HG02610 (cell line): ENCODE results near the gene APEH.
A peak's percentile ranks its signal among the peaks of the same experiment; 100 is the strongest.

Experiments used
- ATAC-seq: cut with Tn5 transposase; IDR thresholded peaks from one replicate; pipeline ENCODE4 v1.9.1; 2021; ENCODE audit warnings: mild to moderate bottlenecking, moderate library complexity; ENCODE audit not compliant: unreplicated experiment

The APEH gene

DNA sequence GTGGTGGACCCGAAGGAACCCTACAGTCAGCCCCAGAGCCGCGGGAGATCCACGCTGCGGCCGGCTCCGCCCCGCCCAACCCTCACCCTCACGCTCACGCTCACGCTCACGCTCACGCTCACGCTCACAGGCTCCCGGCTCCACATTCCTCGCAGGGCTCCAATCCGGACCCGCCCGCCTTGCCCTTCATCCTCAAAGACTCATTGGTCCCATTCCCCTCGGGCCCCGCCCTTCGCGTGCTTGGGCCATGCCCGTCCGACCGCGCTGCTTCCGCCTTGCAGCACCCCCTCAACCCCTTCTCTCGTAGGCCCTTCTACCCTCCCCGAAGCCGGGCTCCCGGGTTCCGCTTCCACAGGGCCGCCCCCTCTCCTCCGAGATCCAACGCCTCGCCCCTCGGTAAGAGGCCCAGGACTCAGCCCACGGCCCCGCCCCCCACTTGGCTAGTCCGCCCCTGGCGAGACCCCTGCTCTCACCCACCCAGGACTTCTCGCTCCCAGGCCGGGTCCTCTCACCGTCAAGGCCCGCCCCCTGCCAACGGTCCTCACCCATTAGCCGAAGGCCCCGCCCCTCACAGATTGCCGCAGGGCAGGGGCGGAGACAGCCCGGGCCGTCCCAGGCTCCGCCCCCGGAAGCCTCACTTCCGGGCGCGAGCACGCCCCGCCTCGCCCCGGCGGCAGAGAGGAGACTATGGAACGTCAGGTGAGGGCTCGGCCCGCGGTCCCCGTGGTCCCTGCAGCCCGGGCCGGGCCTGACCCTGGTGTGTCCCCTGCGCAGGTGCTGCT lies at the start of gene APEH:
Gene APEH, plus strand, starts transcription at position 637 of the 782 bp plus-strand sequence. Its CDS starts 51 bp downstream, at position 688.
- ATAC-seq: peak; percentile 77

GRCh38 chr3:49625071-49625470 lies 49.1 kb upstream of the APEH start:
- no peak for ATAC-seq

GRCh38 chr3:49626101-49626581 lies 48.0 kb upstream of the APEH start:
- ATAC-seq: no peak

- no peak for ATAC-seq
Measured at GRCh38 chr3:49626796-49627195, 47.4 kb upstream of the APEH start.

DNA sequence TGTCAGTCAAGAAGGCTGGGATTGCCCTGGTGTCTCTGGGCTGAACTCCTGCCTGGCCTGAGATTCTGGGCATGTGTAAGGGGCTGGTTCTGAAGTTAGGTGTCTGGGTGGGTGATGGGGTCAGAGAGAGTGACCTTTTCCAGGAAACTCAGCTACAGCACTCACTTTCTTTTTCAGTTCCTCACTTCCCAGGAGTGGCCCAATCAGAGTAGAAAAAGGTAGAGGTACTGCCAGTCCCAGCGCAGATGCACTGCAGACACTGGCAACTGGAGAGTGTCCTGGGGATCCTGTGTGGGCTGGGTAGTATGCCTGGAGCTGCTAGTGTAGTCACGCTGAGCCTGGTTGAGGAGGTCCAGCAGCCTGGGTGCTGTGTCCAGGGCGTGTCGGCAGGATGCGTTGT lies 46.5 kb upstream of the APEH start:
- no peak for ATAC-seq

GRCh38 chr3:49628249-49628648 lies 45.9 kb upstream of the APEH start:
- no peak for ATAC-seq

DNA sequence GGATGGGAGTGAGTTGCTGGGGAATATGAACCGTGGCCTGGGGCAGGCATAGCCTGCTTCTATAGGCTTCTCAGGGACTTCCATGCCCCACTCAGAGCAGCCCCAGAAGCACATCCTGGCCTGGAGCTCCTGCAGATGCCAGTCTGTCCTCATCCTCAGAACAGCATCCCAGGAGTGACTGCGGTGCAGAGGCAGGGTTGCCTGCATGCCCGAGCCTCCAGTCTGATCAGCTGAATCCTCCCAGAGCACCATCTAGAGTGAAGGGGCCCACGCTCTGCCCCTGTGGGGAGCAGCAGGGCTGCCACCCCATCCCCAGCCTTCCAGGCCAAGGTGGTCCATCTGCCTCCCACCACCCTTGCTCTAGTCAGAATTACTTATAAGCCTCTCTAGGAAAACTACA lies 44.7 kb upstream of the APEH start:
- ATAC-seq: no peak

DNA sequence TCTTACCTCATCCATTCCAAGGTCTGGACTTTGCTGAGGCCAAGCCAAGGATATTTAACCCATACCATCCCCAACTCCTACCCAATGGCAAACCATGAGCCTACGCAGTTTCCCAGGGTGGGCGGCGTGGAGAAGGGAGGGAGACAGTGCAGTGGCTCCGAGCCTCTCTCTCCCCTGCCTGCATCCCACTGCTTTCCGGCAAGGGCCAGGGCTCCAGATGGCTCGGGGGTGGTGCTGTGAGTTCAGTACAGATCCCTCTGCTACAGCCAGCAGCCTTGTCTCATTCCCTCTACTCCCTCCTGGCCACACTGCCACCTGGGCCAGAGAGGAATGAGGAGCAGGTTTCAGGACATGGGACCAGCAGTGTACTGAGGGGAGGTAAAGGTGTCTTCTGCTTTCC lies 44.3 kb upstream of the APEH start:
- ATAC-seq: no peak

- ATAC-seq: no peak
Measured at GRCh38 chr3:49630784-49631183, 43.4 kb upstream of the APEH start.

GRCh38 chr3:49634736-49635135 lies 39.4 kb upstream of the APEH start:
- ATAC-seq: no peak

DNA sequence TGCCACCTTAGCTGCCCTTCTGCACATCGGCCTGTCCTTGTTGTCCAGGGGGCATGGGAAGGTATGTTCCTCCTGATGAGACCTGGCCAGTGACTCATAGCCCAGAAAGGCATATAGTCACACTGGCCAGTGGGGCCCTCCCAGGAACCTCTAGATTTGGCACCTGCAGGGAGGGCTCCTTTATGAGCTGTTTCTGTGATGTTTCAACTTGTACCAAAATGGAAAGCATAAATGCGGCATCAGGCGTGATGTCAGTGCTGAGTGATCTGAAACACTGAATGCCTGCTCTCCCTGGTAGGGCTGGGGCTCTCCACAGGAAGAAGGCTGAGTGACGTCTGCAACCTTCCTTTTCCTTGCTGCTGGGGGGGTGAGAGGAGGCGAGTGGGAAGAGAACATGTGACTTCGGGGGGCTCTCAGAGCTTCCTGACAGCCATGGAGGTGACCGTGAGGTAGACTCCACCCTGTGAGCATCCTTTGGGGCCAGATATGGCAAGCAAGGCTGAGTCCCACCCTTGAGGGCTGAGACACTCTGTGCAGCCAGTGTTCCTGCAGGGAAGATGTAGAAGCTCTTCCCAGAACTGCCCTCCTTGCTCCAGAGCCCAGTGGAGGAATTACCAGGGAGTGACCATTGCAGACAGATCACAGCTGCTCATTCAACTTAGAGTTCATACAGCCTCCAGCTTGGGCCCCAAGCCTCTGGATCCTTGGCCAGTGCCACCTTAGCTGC lies 37.1 kb upstream of the APEH start:
- no peak for ATAC-seq

DNA sequence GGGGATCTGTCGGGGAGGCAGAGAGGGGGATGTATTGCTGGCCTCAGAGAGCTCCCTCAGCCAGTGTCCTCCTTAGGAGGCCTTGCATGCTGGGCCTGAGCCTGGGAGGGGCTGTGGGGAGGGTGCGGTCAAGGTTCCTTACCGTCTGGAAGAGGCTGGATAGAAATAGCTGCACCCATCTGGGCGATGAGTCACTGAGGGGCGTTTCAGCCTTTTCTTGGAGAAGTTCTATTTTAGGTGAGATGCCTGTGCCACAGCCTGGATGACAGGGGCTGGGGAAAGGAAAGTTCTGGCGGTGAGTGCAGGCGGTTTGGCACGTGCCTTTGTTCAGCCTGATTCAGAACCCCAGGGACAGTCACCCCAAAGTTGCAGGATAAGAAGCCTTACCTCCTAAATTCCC lies 35.7 kb upstream of the APEH start:
- ATAC-seq: no peak

GRCh38 chr3:49639551-49639950 lies 34.6 kb upstream of the APEH start:
- ATAC-seq: no peak

DNA sequence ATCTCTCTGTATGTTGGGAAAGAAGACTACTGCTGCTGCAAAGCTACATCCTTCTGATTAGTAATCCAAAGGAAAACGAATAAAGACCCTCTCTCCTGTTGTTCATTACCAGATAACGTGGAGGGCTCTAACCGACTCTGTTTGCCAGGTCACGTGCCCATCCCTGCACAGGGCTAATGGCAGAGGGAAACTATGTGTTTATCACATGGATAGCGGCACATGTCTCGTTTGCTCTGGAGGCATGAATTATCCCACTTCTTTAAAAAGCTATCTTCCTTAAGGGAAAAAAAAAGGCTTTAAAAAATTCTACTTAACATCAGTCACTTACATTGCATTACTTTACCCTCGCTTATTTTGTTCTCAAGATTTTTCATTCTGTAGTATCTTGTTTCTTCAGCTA lies 32.9 kb upstream of the APEH start:
- ATAC-seq: no peak

DNA sequence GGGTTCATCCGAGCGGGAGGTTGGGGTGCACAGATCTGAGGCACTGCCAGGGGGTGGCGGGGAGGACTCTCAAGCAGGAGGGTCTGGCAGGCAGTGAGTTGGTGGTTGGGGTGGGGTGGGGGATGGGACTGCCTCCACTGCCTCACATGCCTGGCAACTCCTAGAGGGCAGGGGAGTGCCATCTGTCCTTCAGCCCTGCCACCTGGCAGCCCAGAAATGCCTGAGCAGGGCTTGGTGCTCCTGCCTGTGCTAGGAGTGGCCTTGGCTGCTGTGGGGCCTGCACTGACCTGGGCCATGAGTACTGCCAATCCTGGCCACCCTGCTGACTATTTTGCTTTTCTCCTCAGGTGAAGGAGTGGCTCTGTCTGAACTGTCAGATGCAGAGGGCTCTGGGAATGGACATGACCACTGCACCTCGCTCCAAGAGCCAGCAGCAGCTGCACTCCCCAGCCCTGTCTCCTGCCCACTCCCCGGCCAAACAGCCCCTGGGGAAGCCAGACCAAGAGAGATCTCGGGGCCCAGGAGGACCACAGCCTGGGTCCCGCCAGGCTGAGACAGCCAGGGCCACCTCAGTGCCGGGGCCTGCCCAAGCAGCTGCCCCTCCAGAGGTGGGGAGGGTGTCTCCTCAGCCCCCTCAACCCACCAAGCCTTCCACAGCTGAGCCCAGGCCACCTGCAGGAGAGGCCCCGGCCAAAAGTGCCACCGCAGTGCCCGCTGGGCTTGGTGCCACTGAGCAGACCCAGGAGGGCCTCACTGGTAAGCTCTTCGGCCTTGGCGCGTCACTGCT lies 32.0 kb upstream of the APEH start:
- no peak for ATAC-seq

- no peak for ATAC-seq
Measured at GRCh38 chr3:49642708-49643145, 31.4 kb upstream of the APEH start.

DNA sequence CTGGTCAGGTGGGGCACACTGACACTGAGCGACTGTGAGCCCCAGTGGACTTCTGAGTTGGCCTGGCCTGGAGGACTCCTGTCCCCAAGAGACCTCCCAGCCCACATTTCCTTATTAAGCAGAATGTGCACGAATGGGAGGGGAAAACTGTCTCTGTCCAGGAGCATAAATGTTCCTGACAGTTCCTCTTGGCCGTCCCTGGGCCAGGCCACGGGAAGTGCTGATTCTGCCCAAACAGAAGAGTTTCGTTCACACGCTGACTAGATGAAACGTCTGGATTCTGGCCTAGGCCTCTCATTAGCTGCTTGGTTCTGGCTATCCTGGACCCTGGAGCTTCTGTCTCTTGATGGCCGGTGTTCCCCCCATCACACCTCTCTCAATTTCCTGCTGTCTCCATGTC lies 29.5 kb upstream of the APEH start:
- ATAC-seq: no peak

- ATAC-seq: no peak
Measured at GRCh38 chr3:49646236-49646635, 27.9 kb upstream of the APEH start.

- no peak for ATAC-seq
Measured at GRCh38 chr3:49647741-49648140, 26.4 kb upstream of the APEH start.

DNA sequence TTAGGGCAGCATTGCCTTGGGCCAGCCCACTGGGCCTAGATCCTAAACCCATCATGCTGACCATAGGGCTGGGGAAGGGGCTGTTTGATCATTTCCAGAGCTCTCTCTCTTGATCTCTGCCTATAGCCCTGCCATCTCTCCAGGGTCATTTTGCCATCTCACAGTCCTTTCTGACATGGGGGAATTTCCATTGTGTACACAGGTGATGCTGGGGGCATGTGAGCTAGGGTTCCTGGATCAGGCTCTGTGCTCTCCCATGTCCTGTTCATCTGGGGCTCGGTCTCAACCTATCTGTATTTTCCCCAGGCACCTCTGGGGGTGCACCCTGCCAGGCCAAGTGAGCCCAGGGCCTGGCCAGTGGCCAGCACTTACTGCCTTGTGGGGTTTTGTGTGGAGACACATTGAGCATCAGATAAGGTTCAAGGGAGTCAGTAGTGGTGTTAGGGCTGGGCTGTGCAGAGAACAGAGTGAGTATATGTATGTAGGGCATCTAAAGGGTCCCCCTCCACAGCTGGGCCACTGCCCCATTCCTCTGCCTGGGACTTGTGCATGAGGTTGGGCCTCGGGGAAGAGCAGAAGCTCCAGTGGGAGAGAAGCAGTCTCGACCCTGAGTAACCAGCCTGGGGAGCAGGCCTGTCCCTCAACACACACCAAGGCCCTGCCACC lies 25.7 kb upstream of the APEH start:
- ATAC-seq: no peak

DNA sequence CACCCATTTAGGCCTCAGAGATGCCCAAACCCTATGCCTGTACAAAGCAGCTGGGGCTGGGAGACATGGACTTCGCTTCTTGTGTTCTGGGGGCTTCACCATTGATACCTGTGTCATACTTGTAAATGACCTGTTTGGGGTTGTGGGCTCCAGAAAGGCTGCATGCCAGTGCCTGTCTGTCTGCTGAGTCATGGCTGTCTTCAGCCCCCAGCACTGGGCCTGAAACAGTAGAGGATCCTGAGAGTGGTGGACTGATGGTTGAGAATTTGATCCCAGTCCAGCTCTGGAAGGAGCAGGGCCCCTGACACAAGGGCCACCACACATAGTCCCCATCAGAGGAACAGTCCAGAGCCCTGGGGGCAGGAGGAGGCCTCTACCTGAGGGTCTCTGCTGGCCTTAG lies 24.6 kb upstream of the APEH start:
- no peak for ATAC-seq
